Activated effector memory CD4-positive, alpha-beta T cell treated with Interleukin-2 at 50 U/mL for 16 hours (primary cell): Measurements from ENCODE around the gene CCDC136.
A peak's percentile ranks its signal among the peaks of the same experiment; 100 is the strongest.

Experiments
- DNase-seq: peaks from one replicate; pipeline ENCODE4 v3.0.0-alpha.2; 2020

The CCDC136 gene

DNA sequence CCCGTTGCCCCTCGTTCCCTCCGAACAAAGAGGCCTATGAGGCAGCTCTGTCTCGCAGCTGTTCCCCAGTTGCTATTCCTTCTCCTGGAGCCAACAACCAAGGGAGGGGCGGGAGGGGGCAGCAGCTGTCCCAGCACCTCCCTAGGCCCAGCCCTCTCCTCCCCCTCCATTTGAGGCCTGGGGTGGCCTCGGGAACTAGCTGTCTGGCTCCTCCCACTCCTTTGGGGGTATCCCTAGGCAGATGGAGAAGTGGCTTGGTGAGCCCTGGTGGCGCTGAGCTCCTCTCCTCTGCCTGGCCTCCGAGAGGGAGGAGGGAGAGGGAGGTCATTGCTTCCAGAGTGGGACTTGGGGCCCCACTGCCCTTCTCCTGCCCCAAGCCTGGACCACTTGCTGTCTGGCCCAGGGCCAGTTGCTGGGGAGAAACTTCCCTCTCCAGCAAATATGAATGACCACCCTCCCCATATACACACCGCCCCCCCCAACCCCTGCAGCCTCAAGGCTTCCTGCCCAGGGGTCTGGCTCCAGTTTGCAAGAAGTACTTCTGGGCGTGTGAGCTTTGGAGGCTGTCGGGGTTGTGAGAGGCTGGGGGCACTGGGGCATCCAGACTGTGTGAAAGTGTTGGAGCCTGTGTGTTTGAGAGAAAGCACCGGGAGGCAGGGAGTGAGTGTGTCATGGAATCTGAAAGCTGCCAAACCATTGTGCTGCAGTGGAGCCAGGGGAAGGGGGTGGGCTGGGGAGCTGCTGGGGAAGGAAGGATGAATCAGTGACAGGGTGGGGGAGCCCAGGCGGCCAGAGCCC is 41.6 kb downstream of the CCDC136 start:
- DNase-seq: no peak

DNA sequence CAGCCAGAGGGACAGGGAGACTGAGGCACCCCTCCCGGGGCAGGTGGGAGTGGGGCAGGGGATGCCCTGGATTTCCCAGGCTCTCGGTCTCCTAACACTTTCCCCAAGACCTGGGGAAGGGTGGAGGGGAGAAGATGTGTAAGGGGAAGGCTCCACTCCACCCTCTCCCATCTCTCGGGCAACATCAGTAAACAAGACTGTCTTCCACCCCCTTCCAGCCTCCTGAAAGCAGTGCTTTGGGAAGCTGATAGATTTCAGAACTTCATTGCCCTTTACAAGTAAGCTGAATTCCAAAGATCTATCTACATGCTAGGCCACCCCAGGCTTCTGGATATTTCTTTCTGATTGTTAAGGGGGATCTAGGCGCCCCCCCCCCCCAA is 42.2 kb downstream of the CCDC136 start:
- DNase-seq: no peak

DNA sequence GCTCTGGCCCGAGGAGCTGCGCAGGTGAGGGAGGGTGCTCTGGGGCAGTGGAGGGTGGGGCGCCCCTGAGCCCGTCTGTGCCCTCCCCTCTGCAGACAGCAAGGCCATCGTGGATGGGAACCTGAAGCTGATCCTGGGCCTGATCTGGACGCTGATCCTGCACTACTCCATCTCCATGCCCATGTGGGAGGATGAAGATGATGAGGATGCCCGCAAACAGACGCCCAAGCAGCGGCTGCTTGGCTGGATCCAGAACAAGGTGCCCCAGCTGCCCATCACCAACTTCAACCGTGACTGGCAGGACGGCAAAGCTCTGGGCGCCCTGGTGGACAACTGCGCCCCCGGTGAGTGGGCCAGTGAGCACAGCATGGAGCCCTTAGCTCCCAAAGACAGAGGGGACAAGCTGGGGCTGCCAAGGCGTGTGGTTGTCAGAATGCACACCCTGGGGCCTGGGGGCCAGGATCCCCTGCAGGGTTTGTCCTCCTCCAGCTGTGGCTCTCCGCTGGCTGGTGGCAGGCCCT is 43.5 kb downstream of the CCDC136 start:
- DNase-seq: no peak

DNA sequence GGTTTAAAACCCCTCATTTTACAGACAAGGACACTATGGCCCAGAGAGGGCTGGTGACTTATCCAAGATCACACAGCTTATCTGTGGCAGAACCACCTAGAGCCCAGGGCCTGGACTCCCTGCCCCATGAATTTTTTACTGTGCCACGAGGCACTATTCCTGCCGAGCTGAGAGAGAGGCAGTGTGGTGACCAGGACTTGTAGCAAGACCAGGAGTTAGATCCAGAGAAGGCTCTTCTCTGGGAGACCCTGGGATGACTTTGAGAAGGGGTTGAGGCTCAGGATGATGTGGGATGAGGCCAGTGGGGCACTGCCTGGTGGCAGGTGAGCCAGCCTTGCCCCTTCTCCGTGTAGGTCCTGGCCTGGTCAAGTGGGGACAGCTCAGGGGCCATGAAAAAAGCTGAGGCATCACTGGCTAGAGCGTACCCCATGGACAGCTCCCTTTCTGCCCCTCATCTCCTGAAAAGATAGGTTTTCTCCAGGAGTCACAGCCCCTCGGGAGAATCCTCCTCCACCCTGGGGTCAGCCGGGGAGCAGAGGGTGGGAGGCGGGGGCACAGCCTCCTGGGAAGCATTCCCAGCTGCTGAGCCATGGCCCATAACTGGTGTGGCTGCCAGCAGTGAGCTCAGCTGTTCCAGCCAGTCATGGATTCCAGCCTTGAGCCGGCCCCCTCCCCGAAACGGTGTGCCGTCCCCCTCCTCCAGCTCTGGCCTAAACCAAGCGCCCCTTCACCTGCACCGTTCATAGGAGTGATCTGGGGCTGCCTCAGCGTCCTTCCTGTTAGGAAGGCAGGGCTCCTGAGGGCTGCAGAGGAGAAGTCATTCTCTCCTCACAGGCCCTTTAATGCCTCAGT is 44.2 kb downstream of the CCDC136 start:
- no peak for DNase-seq

DNA sequence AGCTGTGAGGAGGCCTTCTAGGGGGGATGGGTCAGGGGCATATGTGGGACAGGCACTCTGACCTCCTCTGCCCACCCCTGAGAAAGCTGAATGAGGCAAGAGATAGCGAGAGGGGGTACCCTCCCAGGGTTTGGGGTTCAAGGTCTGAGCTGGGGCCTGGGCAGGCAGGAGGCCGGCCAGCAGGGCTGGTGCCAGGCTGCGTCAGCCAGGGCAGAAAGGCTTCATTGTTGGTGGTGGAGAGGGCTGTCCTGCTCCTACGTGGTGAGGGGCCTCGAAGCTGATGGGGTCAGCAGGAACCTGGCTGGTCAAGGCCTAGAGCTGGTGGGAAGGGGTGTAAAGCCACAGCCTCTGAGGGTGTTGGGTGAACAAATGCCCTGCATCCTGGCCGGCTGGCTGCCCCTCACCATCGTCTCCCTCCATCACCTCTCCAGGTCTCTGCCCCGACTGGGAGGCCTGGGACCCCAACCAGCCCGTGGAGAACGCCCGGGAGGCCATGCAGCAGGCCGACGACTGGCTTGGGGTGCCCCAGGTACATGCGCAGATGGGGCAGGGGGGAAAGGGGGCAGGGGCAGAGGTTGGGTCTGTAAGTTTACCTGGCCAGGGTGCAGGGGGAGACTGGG is 45.1 kb downstream of the CCDC136 start:
- no peak for DNase-seq

DNA sequence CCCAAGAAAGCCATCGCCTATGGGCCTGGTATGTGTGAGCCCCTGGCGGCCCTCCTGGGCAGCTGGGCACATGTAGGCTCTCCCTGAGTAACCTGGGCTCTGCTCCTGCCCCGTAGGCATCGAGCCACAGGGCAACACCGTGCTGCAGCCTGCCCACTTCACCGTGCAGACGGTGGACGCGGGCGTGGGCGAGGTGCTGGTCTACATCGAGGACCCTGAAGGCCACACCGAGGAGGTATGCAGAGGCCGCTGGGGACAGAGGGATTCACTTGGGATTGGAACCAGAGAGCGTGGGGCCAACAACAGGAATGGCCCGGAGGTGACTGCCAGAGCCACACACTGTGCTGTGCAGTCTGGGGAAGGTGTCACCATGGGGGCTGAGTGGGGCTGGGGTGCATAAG is 45.8 kb downstream of the CCDC136 start:
- no peak for DNase-seq

DNA sequence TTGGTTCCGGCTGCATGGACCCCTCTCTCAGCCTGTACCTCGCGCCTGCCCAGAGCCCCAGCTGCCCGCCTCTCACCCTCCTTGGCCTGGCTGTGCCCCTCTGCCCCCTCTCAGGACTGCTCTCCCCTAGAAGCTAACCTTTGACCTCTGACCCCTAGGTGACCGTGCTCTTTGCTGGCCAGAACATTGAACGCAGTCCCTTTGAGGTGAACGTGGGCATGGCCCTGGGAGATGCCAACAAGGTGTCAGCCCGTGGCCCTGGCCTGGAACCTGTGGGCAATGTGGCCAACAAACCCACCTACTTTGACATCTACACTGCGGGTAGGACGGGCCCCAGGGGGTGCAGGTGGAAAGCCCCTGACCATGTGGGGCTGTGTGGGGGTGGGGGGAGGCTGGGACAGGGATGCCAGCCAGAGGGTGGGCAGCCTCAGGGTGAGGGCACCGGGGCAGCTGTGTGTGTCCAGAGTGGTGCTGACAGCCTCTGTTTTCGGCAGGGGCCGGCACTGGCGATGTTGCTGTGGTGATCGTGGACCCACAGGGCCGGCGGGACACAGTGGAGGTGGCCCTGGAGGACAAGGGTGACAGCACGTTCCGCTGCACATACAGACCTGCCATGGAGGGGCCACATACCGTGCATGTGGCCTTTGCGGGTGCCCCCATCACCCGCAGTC is 46.5 kb downstream of the CCDC136 start:
- no peak for DNase-seq

DNA sequence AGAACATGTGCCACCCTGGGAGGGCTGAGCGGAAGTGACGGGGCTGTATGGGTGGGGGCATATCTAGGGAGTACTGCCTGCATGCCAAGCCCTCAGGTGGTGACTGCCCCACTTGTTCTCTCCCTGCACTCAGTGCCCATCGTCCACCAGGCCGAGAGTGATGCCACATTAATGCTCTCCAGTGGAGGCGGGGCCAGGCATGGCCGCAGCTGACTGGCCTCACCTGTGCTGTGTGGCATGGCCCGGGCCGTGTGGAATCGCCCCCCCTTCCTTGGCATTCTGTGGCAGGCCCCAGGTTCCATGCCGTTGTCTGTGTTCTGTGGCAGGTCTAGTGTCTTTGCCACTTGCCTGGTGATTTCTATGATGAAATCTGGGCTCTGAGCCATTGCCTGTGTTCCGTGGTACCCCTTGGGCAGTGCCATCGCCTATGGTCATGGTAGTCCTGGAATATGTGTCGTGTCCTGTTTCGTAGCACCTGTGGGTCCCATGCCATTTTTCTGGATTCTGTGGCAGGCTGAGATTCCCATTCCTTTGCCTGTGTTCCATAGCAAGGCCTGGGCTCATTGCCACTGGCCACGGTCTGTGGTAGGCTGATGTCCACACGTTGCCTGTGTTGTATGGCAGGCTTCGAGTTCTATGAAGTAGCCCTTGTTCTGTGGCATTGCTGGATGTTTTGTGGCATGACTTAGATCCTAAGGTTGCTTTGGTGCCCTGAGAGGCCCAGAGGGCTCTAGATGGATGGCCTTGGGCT is 47.4 kb downstream of the CCDC136 start:
- DNase-seq: no peak

DNA sequence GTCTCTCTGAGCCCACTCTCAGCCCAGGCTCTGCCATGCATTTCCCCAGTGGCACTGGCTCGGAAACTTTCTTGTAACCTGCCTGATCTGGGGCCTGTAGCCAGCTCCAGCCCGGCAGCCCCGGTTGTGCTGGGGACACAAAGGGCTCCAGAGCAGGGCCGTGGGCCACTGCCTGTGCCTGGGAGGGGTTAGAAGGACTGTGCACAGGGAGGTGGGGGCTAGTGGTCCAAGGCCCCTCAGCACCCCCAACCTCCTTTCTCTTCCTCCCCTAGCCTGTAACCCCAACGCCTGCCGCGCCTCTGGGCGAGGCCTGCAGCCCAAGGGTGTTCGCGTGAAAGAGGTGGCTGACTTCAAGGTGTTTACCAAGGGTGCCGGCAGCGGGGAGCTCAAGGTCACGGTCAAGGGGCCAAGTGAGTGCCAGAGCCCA is 48.0 kb downstream of the CCDC136 start:
- no peak for DNase-seq

DNA sequence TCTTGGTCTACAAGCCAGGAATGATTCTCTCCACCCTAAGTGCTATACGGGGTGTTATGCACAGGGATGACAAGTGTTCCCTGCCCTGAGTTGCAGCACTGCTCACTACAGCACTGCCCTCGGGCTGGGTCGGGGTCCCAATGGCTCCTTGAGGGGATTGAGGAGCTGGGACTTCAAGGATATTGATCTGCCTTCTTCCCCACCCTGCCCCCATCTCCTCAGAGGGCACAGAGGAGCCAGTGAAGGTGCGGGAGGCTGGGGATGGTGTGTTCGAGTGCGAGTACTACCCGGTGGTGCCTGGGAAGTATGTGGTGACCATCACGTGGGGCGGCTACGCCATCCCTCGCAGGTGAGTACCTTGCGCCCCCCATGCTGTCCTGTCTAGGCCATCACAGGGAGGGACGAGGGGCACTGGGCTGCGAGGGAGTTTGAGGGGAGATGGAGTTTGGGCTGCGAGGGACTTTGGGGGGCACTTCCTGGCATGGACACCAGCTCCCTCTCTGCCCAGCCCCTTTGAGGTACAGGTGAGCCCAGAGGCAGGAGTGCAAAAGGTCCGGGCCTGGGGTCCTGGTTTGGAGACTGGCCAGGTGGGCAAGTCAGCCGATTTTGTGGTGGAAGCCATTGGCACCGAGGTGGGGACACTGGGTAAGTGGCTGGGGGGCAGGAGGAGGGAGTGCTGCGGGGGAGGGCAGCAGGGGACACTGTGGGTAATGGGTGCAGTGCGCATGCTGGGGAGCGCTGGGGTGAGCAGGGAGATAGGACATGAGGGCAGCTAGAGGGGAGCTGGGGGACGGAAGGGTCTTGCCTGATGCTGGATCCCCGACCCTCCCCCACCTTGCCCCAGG is 48.8 kb downstream of the CCDC136 start:
- DNase-seq: no peak

DNA sequence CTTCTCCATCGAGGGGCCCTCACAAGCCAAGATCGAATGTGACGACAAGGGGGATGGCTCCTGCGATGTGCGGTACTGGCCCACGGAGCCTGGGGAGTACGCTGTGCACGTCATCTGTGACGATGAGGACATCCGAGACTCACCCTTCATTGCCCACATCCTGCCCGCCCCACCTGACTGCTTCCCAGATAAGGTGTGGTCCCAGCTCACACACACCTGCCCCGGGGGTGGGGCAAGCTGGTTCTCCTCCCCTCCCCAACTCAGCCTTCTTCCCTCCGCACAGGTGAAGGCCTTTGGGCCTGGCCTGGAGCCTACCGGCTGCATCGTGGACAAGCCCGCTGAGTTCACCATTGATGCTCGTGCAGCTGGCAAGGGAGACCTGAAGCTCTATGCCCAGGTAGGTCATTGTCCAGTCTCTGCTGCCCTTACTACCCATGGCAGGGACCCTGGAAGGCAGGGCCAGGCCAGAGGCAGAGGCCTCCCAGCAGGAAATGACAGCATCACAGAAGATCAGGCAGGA is 49.5 kb downstream of the CCDC136 start:
- DNase-seq: no peak

DNA sequence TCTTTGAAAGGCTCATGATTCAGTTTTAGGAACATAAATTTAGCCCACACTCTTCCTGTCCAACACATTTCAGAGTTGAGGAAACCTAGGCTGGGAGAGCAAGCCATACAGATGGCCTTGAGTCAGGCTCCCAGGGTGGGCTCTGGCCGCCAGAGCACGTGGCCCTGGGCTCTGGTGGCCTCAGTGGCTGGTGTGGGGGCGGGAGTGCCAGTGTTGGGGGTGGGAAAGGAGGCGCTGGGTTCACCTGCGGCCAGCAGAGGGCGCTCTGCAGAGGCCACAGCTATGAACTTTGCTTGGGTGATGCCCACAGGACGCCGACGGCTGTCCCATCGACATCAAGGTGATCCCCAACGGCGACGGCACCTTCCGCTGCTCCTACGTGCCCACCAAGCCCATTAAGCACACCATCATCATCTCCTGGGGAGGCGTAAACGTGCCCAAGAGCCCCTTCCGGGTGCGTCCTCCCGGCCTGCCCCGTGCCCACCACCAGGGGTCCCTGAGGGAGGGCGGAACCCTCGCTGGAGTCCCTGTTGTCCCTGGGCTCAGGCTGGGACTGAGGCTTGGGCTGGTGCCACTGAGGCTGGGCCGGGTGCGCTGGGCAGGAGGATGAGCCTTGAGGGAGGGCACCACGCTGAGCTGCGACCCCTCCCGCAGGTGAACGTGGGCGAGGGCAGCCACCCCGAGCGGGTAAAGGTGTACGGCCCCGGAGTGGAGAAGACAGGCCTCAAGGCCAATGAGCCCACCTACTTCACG is 50.3 kb downstream of the CCDC136 start:
- DNase-seq: peak; percentile 34

DNA sequence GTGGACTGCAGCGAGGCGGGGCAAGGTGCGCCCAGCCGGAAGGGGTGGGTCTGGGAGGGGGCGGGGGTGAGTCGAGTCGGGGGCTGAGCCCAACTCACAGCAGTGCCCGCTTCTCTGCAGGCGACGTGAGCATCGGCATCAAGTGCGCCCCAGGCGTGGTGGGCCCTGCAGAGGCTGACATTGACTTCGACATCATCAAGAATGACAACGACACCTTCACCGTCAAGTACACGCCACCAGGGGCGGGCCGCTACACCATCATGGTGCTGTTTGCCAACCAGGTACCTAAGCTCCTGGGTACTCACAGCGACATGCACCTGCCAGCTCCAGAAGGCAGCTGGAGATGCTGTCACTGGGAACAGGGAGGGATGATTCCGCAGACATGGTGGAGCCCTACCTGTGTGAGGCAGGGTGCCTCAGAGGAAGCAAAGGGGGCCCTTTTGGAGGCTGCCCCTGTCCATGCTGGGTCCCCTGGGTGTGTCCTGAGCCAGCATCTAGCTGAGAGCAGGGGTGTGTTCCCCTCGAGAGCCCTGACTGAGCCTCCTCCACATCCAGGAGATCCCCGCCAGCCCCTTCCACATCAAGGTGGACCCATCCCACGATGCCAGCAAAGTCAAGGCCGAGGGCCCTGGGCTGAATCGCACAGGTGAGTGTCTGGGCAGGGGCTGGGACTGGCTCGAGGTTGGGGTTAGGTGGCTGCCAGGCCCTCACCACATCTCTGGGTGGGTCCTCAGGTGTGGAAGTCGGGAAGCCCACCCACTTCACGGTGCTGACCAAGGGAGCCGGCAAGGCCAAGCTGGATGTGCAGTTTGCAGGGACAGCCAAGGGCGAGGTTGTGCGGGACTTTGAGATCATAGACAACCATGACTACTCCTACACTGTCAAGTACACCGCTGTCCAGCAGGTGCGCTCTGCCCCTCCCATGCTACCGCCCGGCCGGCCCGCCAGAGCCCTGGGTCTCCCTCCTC is 51.2 kb downstream of the CCDC136 start:
- no peak for DNase-seq

DNA sequence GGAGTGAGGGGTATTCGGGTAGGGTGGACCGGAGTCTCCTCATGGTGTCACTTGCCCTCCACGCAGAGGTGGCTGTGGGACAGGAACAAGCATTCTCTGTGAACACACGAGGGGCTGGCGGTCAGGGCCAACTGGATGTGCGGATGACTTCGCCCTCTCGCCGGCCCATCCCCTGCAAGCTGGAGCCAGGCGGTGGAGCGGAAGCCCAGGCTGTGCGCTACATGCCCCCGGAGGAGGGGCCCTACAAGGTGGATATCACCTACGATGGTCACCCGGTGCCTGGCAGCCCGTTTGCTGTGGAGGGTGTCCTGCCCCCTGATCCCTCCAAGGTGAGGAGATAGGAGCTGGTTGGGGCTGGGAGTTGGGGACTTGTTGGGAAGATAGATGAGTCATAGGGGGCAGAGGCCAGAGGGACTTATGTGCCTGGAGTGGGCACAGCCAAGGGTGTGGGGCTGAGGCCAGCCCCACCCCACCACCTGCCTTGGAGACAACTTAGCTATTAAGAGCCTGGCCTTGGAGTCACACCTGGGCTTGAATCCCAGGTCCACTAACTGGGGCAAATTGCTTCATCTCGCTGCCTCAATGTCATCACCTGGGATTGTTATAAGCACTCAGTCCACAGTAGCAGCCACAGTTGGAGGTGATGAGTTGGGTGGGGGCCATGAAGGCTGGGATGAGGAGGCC is 52.3 kb downstream of the CCDC136 start:
- DNase-seq: no peak

DNA sequence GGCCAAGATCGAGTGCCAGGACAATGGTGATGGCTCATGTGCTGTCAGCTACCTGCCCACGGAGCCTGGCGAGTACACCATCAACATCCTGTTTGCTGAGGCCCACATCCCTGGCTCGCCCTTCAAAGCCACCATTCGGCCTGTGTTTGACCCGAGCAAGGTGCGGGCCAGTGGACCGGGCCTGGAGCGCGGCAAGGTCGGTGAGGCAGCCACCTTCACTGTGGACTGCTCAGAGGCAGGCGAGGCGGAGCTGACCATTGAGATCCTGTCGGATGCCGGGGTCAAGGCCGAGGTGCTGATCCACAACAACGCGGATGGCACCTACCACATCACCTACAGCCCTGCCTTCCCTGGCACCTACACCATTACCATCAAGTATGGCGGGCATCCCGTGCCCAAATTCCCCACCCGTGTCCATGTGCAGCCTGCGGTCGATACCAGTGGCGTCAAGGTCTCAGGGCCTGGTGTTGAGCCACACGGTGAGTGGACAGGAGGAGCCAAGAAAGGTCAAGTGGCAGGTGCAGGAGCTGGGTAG is 53.1 kb downstream of the CCDC136 start:
- DNase-seq: no peak

DNA sequence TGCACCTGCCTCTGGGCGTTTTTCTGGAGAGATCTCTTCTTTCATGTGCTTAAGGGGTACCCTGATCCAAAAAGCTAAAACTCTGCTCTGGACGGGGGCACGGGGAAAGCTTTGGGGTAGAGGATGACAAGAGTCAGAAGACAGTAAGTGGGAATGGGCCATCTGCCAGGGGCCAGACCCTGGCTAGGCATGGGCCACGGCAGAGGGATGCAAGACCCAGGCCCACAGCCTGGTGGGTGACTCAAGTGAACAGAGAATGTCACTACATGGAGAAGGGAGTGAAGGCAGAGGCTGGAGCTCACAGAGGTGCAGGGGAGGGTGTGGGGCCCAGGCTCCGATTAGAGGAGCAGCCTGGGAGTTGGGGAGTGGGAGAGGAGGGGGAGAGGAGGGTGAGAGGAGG is 53.7 kb downstream of the CCDC136 start:
- DNase-seq: no peak

DNA sequence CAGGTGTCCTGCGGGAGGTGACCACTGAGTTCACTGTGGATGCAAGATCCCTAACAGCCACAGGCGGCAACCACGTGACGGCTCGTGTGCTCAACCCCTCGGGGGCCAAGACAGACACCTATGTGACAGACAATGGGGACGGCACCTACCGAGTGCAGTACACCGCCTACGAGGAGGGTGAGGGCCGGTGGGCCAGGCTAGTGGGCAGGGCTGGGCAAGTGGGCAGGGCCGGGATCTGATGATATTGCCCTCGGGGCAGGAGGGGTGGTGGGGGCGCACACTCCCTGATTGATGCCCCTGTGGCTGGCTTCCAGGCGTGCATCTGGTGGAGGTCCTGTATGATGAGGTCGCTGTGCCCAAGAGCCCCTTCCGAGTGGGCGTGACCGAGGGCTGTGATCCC is 54.2 kb downstream of the CCDC136 start:
- no peak for DNase-seq
